H1 (cell line): ENCODE results near the gene SIK2. TPM values are rescaled to one million over a fixed set of nuclear protein-coding genes. Genes with fewer than 3 reads are reported as not detected.

ENCODE experiments used
- HDAC6 ChIP-seq: IDR thresholded peaks from one replicate; pipeline ENCODE4 v1.7.1; 2012; ENCODE audit warnings: low read depth, mild to moderate bottlenecking, inconsistent platforms, low read length, moderate library complexity
- JUND ChIP-seq: IDR thresholded peaks from 2 replicates; pipeline ENCODE4 v1.6.1; 2011; ENCODE audit warnings: mild to moderate bottlenecking, improper control_type of control experiment, low read length
- MAFK ChIP-seq: IDR thresholded peaks from 2 replicates; pipeline ENCODE4 v1.6.1; 2012; ENCODE audit warnings: low read depth, mild to moderate bottlenecking, improper control_type of control experiment, low read length
- NANOG ChIP-seq: IDR thresholded peaks from 2 replicates; pipeline ENCODE4 v1.6.1; 2011; ENCODE audit warnings: low read length, low read depth, mild to moderate bottlenecking, inconsistent platforms; ENCODE audit not compliant: insufficient read depth, poor library complexity, severe bottlenecking
- SIN3A ChIP-seq, 2 experiments: IDR thresholded peaks in 1 of 2; conservative IDR thresholded peaks in 1 of 2; 2 replicates each; pipeline ENCODE4 v1.6.1; 2011 to 2012; ENCODE audit warnings: low read length in 2 of 2, improper control_type of control experiment in 1 of 2, low read depth in 1 of 2, mild to moderate bottlenecking in 1 of 2
- TEAD4 ChIP-seq: IDR thresholded peaks from 2 replicates; pipeline ENCODE4 v1.6.1; 2012; ENCODE audit warnings: low read depth, low read length, inconsistent platforms, mixed read lengths
- polyA plus RNA-seq, 7 experiments: library from polyadenylated mRNA; depleted of rRNA in 3 of 7; stranded (reverse) in 5 of 7; unstranded in 2 of 7; fragments of >200 nt in 5 of 7; fragments of 200-250 nt in 2 of 7; gene quantifications; 1 replicate in 5 of 7; 2 replicates in 1 of 7; 4 replicates in 1 of 7; pipeline versions ENCODE4 v1.2.1 to v1.2.3, GENCODE V29; 2011 to 2013; ENCODE audit warnings: missing spikeins in 2 of 7, mixed read lengths in 2 of 7
- total RNA-seq: library from RNA; stranded (reverse); fragmentation: NEBNext Ultra II Directional; extraction: Animal tissue kit (Norgen Biotek cat#: 25700); gene quantifications from 2 replicates; pipeline ENCODE4 v1.2.1, GENCODE V29; 2021
- TF ChIP-seq, protein P1 (sequence below): IDR thresholded peaks from 2 replicates; pipeline ENCODE4 v1.6.1; 2011; ENCODE audit warnings: low read depth, mild to moderate bottlenecking, low read length; ENCODE audit not compliant: insufficient read depth

Gene SIK2
- total and polyA plus RNA-seq, 2 of the 8 experiments (the other 6 are each of a cell fraction or from before 2014, with no cell fraction given), result 8.8 to 11.2 TPM

DNA sequence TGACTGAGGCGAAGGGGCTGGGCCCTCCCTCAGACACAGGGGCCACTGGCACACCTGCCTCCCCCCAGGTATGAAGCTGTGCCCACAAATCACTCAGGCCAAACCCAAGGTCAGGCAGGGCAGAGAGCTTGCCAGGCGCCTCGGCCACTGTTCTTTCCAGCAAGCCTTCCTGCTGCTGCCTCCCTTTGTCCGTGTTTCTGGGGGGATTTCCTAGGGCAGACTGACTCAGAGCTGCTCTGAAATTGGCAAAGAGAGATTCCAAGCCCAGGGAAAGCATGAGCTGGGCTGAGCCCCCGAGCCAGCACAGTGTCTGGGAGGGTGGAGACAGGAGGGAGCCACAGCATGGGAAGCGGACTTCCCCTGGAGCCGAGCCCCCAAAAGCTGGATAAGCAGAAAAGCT is 130.8 kb downstream of the SIK2 start (continued):
- no peak for TF ChIP-seq MAFK
- TF ChIP-seq, protein P1, sequence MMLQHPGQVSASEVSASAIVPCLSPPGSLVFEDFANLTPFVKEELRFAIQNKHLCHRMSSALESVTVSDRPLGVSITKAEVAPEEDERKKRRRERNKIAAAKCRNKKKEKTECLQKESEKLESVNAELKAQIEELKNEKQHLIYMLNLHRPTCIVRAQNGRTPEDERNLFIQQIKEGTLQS, result no peak
- TF ChIP-seq JUND, result no peak
- TF ChIP-seq NANOG, result no peak
- TF ChIP-seq TEAD4, result no peak
- no peak for TF ChIP-seq SIN3A (conservative IDR thresholded peaks at IDR 0.05 in 1 of 2, IDR thresholded peaks at IDR 0.05 in 1 of 2; ENCODE audit: low read depth in 1 of 2, low read length in 2 of 2)
- TF ChIP-seq HDAC6, result no peak
